Brain microvascular endothelial cell (primary cell): ENCODE measurements around the gene CATSPER3.

Experiments
- DNase-seq: peaks from one replicate; pipeline ENCODE4 v3.0.0-alpha.2; 2020
- H3K27ac ChIP-seq: fragments of 250-450 bp; sonication (Bioruptor Pico); 2 replicates; pipeline ENCODE4 v1.5.1; 2020; ENCODE audit warnings: mild to moderate bottlenecking, moderate library complexity
- H3K27me3 ChIP-seq: fragments of 250-450 bp; sonication (Bioruptor Pico); replicated peaks from 2 replicates; pipeline ENCODE4 v1.5.1; 2020; ENCODE audit warnings: mild to moderate bottlenecking
- H3K36me3 ChIP-seq: fragments of 250-450 bp; sonication (Bioruptor Pico); replicated peaks from 2 replicates; pipeline ENCODE4 v1.5.1; 2020; ENCODE audit warnings: mild to moderate bottlenecking
- H3K4me3 ChIP-seq: 2 replicates; pipeline ENCODE4 v1.5.1; 2011; ENCODE audit warnings: low read depth, mild to moderate bottlenecking, control low read depth, low read length, moderate library complexity
- CTCF ChIP-seq: IDR thresholded peaks from 2 replicates; pipeline ENCODE4 v1.5.1; 2011; ENCODE audit warnings: low read depth, mild to moderate bottlenecking, moderate library complexity, low read length, control low read depth, inconsistent platforms; ENCODE audit errors: missing control alignments
- in situ Hi-C: cut with HindIII; loops from 2 replicates; pipeline ENCODE4 v1.10.0; 2017; ENCODE audit warnings: low sequenced_read_pairs, low pct_ligation_motif_present

Gene CATSPER3

GRCh38 chr5:135026645-135027265 lies 59.0 kb downstream of the CATSPER3 start:
- peaks cover 53% of the 10 kb centered on the region for H3K27me3 ChIP-seq
- TF ChIP-seq CTCF = no peak
- in situ Hi-C loops = no loop called here

GRCh38 chr5:135027266-135027696 lies 59.6 kb downstream of the CATSPER3 start:
- TF ChIP-seq CTCF = no peak
- Histone ChIP-seq H3K4me3 (no peak overlapping the region), H3K36me3 (no peaks in the 10 kb centered on the region), H3K27ac (no peak overlapping the region), H3K27me3 (peaks cover 59% of the 10 kb centered on the region)
- in situ Hi-C loops = no loop called here
- no peak for DNase-seq

More at GRCh38 chr5:135026645-135027265, 59.0 kb downstream of the CATSPER3 start:
- H3K27ac ChIP-seq = no peak overlapping the region
- no peak for DNase-seq
- H3K36me3 ChIP-seq = no peaks in the 10 kb centered on the region
- no peak overlapping the region for H3K4me3 ChIP-seq

GRCh38 chr5:135027697-135028615 lies 60.2 kb downstream of the CATSPER3 start:
- Histone ChIP-seq H3K36me3 (no peaks in the 10 kb centered on the region), H3K27me3 (peaks cover 65% of the 10 kb centered on the region), H3K4me3 (no peak overlapping the region), H3K27ac (no peak overlapping the region)
- TF ChIP-seq CTCF = no peak
- DNase-seq = no peak
- in situ Hi-C loops = no loop called here

GRCh38 chr5:135028791-135029476 lies 61.2 kb downstream of the CATSPER3 start:
- DNase-seq = no peak
- Histone ChIP-seq H3K4me3 (no peak overlapping the region), H3K36me3 (no peaks in the 10 kb centered on the region), H3K27me3 (peaks cover 74% of the 10 kb centered on the region), H3K27ac (no peak overlapping the region)
- in situ Hi-C loops = no loop called here
- TF ChIP-seq CTCF = no peak

GRCh38 chr5:135029477-135030122 lies 61.9 kb downstream of the CATSPER3 start:
- Histone ChIP-seq H3K4me3 (no peak overlapping the region), H3K36me3 (no peaks in the 10 kb centered on the region), H3K27ac (no peak overlapping the region), H3K27me3 (peaks cover 77% of the 10 kb centered on the region)
- in situ Hi-C loops = no loop called here
- no peak for DNase-seq
- no peak for TF ChIP-seq CTCF
